Adrenal gland (tissue), 12 donors: ENCODE results near the gene MDN1. TPM values are rescaled to one million over a fixed set of nuclear protein-coding genes. Genes with fewer than 3 reads are reported as not detected.
"Not testable (repeated sequence)": the region's sequence is repeated elsewhere in the genome, so short reads cannot be mapped to it uniquely, and the experiment has no call there.

Experiments used
- DNase-seq, 7 donors: peaks; one replicate each; pipeline ENCODE4 v3.0.0-alpha.2; 2019 to 2020
- H3K27ac ChIP-seq, 5 donors: fragments of 200-600 bp; sonication (generic) in 4 of 5; 1 replicate in 3 of 5; 2 replicates in 2 of 5; pipeline versions ENCODE4 v1.5.1 to v1.8.0; 2016 to 2020; ENCODE audit warnings: mild to moderate bottlenecking in 1 of 5
- H3K27me3 ChIP-seq: fragments of 200-600 bp; 2 replicates; pipeline ENCODE4 v1.8.0; 2021
- H3K36me3 ChIP-seq, 2 donors: fragments of 200-600 bp; replicated peaks in 1 of 2; 1 replicate in 1 of 2; 2 replicates in 1 of 2; pipeline versions ENCODE4 v1.5.1 to v1.8.0; 2018 to 2022
- H3K4me1 ChIP-seq, 2 donors: fragments of 200-600 bp; replicated peaks in 1 of 2; 1 replicate in 1 of 2; 2 replicates in 1 of 2; pipeline versions ENCODE4 v1.5.1 to v1.8.0; 2018 to 2021
- H3K4me3 ChIP-seq, 4 donors: fragments of 200-600 bp; sonication (generic) in 3 of 4; one replicate each; pipeline ENCODE4 v1.5.1; 2016 to 2018
- H3K9me3 ChIP-seq, 3 donors: fragments of 200-600 bp; sonication (generic) in 1 of 3; replicated peaks in 1 of 3; 1 replicate in 2 of 3; 2 replicates in 1 of 3; pipeline versions ENCODE4 v1.5.1 to v1.8.0; 2016 to 2021
- CTCF ChIP-seq, 6 experiments: fragments of 450-650 bp in 4 of 6; fragments of 200-600 bp in 2 of 6; sonication (generic) in 1 of 6; IDR thresholded peaks; 1 replicate in 5 of 6; 2 replicates in 1 of 6; pipeline versions ENCODE4 v1.5.1 to v1.8.0; 2016 to 2021; ENCODE audit warnings: antibody characterized with exemption in 6 of 6, mild to moderate bottlenecking in 2 of 6, moderate library complexity in 1 of 6
- POLR2A ChIP-seq, 2 donors: fragments of 450-650 bp; IDR thresholded peaks; one replicate each; pipeline ENCODE4 v1.6.1; 2017; ENCODE audit warnings: antibody characterized with exemption in 2 of 2, mild to moderate bottlenecking in 2 of 2, moderate library complexity in 1 of 2
- WGBS, 4 donors: extraction: QIAGEN DNeasy Blood & Tissue Kit in 2 of 4; methylation state at CpG; one replicate each; pipeline versions ENCODE4 v1.1.5 to v1.1.7; 2013 to 2017; 5-methylcytosine and 5-hydroxymethylcytosine counted together
- intact Hi-C, 2 donors: fragments of 100-400 bp; cut with DNase I; formaldehyde crosslinking; loops; one replicate each; pipeline versions ENCODE4 v1.14.1 to v1.15.0; 2022 to 2023
- polyA plus RNA-seq, 3 donors: library from polyadenylated mRNA; stranded (reverse); fragments of 200-250 nt in 2 of 3; fragments of 350-450 nt in 1 of 3; fragmentation: Illumina TruSeq in 1 of 3; extraction: RNeasy Lipid Tissue Mini Kit (QIAGEN cat#74804) in 1 of 3; gene quantifications; one replicate each; pipeline ENCODE4 v1.2.3, GENCODE V29; 2013 to 2014
- total RNA-seq, 9 donors: library from RNA; depleted of rRNA in 4 of 9; stranded (reverse); fragments of >200 nt in 4 of 9; fragments of 120-200 nt in 1 of 9; fragmentation: NEBNext Ultra II Directional in 1 of 9; extraction: Animal tissue kit (Norgen Biotek cat#: 25700) in 1 of 9; gene quantifications; one replicate each; pipeline versions ENCODE4 v1.1.0 to v1.2.4, GENCODE V29; 2013 to 2023
- donor health status: healthy with polysubstance abuse.
- donor health status: Bipolar disorder and iron deficiency.
- donor health status: DM: yes; HTN: yes; CAD: no.
- donor health status: DM: no; HTN: no; CAD: no.
- donor health status: DM: no; HTN: no; CAD: no.
- donor health status: DM: yes; HTN: yes; CAD: no.

The MDN1 gene
- total and polyA plus RNA-seq, 12 donors: 15.0 to 74.1 (median 28.4) TPM

- Histone ChIP-seq H3K4me1 (no peaks in the 10 kb centered on the region), H3K27ac (no peak overlapping the region), H3K4me3 (no peak overlapping the region), H3K27me3 (no peaks in the 10 kb centered on the region), H3K36me3 (peaks cover 0 to 60% of the 10 kb centered on the region in 2 donors), H3K9me3 (no peaks in the 10 kb centered on the region)
- no peak for DNase-seq
- TF ChIP-seq CTCF (IDR thresholded peaks at IDR 0.05) (no peak), POLR2A (IDR thresholded peaks at IDR 0.05) (no peak)
- intact Hi-C loops: no loop called here
- 88 to 98% (median 94%) methylated on average over 2 of the region's 2 CpGs for WGBS, 4 donors
Measured at GRCh38 chr6:89786970-89787369, 32.6 kb downstream of the MDN1 start.

GRCh38 chr6:89784838-89785237 is 34.8 kb downstream of the MDN1 start:
- Histone ChIP-seq H3K27ac (no peak overlapping the region), H3K9me3 (no peaks in the 10 kb centered on the region), H3K27me3 (no peaks in the 10 kb centered on the region), H3K4me1 (no peaks in the 10 kb centered on the region), H3K36me3 (peaks cover 0 to 59% of the 10 kb centered on the region in 2 donors), H3K4me3 (no peak overlapping the region)
- no peak for DNase-seq
- intact Hi-C loops: no loop called here
- 92 to 97% (median 97%) methylated on average over 6 of the region's 6 CpGs for WGBS, 4 donors
- TF ChIP-seq POLR2A (IDR thresholded peaks at IDR 0.05) (no peak), CTCF (IDR thresholded peaks at IDR 0.05) (no peak)

- peaks cover 0 to 63% of the 10 kb centered on the region in 2 donors for H3K36me3 ChIP-seq
- DNase-seq, H3K27me3 ChIP-seq, H3K9me3 ChIP-seq, H3K4me3 ChIP-seq, H3K4me1 ChIP-seq, H3K27ac ChIP-seq, intact Hi-C loops: not testable (repeated sequence)
- WGBS, 4 donors: 94 to 98% (median 96%) methylated on average over 7 of the region's 7 CpGs
Measured at GRCh38 chr6:89783293-89783692, 36.3 kb downstream of the MDN1 start.

GRCh38 chr6:89782222-89782621 is 37.4 kb downstream of the MDN1 start:
- peaks cover 0 to 52% of the 10 kb centered on the region in 2 donors for H3K36me3 ChIP-seq

More at GRCh38 chr6:89782222-89782621, 37.4 kb downstream of the MDN1 start:
- no peak for DNase-seq
- H3K27me3 ChIP-seq: no peaks in the 10 kb centered on the region
- no peaks in the 10 kb centered on the region for H3K4me1 ChIP-seq
- H3K4me3 ChIP-seq: no peak overlapping the region
- 92 to 100% (median 97%) methylated on average over 1 of the region's 1 CpG for WGBS, 4 donors
- intact Hi-C loops: no loop called here
- no peak for TF ChIP-seq CTCF (IDR thresholded peaks at IDR 0.05)
- TF ChIP-seq POLR2A (IDR thresholded peaks at IDR 0.05): no peak
- H3K27ac ChIP-seq: no peak overlapping the region
- H3K9me3 ChIP-seq: no peaks in the 10 kb centered on the region
